Activated B cell treated with CpG ODN at 0.5 μM for 24 hours (primary cell): Measurements from ENCODE around the gene PI4KA. TPM values are rescaled to one million over a fixed set of nuclear protein-coding genes. Genes with fewer than 3 reads are reported as not detected.
"Not testable (repeated sequence)": the region's sequence is repeated elsewhere in the genome, so short reads cannot be mapped to it uniquely, and the experiment has no call there.

ENCODE experiments used
- ATAC-seq: fragments of 200-7000 bp; cut with Tn5 transposase; one replicate; pipeline ENCODE4 v1.10.0; 2021; ENCODE audit warnings: low read depth, mild to moderate bottlenecking, moderate library complexity
- CTCF ChIA-PET: fragments of 350-600 bp; sonication (Branson Sonifier 250); formaldehyde crosslinking; loops from one replicate; lab custom pipeline; 2021; ENCODE audit warnings: antibody characterized with exemption; lab: Charles Lee
- POLR2A ChIA-PET: fragments of 350-600 bp; sonication (Branson Sonifier 250); formaldehyde crosslinking; loops from one replicate; lab custom pipeline; 2021; ENCODE audit warnings: antibody characterized with exemption; lab: Charles Lee
- DNase-seq: peaks from one replicate; pipeline ENCODE4 v3.0.0; 2022
- H3K27ac Mint-ChIP-seq: one replicate; pipeline ENCODE4 v1.8.0; 2020; ENCODE audit warnings: mixed read lengths
- H3K27me3 Mint-ChIP-seq: one replicate; pipeline ENCODE4 v1.8.0; 2021; ENCODE audit warnings: mixed read lengths
- H3K36me3 Mint-ChIP-seq: one replicate; pipeline ENCODE4 v1.8.0; 2021; ENCODE audit warnings: low read depth, mixed read lengths
- H3K4me1 Mint-ChIP-seq: one replicate; pipeline ENCODE4 v1.8.0; 2021; ENCODE audit warnings: mixed read lengths
- H3K4me3 Mint-ChIP-seq: one replicate; pipeline ENCODE4 v1.8.0; 2020; ENCODE audit warnings: mild to moderate bottlenecking, mixed read lengths
- H3K9me3 Mint-ChIP-seq: one replicate; pipeline ENCODE4 v1.8.0; 2020; ENCODE audit warnings: mixed read lengths
- intact Hi-C: fragments of 100-400 bp; cut with micrococcal nuclease; formaldehyde crosslinking; loops from one replicate; pipeline ENCODE4 v1.15.1; 2024
- total RNA-seq: library from RNA; stranded (reverse); gene quantifications from 2 replicates; pipeline ENCODE4 v1.2.3, GENCODE V29; 2022
- TF ChIP-seq, protein P1 (sequence below): fragments of 200-600 bp; IDR thresholded peaks from one replicate; pipeline ENCODE4 v1.8.0; 2022; ENCODE audit warnings: antibody characterized with exemption, mild to moderate bottlenecking

The PI4KA gene
- total RNA-seq, 1 donor from 2014 or later: 114 TPM

DNA sequence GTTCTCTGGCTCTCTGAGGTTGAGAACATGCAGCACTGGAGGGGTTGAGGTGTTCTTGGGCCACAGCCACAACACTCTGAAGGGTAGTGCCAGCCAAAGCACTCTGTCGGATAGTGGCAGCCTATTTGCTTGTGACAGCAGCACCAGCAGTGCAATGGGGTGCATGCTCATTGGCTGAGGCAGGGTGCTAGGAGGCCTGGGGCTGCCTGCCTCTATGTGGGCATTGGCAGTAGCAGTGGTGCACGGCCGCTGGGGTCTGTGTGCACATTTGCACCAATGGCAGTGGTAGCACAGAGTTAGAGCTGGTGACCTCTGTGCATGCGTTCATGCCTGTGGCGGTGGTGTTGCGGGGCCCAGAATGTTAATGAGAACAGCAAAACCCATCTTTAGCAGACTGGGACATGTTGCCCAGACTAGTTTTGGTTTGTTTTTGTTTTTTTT lies 25.4 kb downstream of the PI4KA start:
- Mint-ChIP-seq H3K36me3 (peaks cover 65% of the 10 kb centered on the region), H3K4me1 (peaks cover 8% of the 10 kb centered on the region), H3K27ac (no peak overlapping the region), H3K9me3 (no peaks in the 10 kb centered on the region), H3K27me3 (no peaks in the 10 kb centered on the region), H3K4me3 (no peak overlapping the region)
- intact Hi-C loops: no loop called here
- DNase-seq (no peak), ATAC-seq (no peak)
- CTCF ChIA-PET: no interaction called here
- POLR2A ChIA-PET: no interaction called here
- TF ChIP-seq, protein P1, sequence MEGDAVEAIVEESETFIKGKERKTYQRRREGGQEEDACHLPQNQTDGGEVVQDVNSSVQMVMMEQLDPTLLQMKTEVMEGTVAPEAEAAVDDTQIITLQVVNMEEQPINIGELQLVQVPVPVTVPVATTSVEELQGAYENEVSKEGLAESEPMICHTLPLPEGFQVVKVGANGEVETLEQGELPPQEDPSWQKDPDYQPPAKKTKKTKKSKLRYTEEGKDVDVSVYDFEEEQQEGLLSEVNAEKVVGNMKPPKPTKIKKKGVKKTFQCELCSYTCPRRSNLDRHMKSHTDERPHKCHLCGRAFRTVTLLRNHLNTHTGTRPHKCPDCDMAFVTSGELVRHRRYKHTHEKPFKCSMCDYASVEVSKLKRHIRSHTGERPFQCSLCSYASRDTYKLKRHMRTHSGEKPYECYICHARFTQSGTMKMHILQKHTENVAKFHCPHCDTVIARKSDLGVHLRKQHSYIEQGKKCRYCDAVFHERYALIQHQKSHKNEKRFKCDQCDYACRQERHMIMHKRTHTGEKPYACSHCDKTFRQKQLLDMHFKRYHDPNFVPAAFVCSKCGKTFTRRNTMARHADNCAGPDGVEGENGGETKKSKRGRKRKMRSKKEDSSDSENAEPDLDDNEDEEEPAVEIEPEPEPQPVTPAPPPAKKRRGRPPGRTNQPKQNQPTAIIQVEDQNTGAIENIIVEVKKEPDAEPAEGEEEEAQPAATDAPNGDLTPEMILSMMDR: no peak

DNA sequence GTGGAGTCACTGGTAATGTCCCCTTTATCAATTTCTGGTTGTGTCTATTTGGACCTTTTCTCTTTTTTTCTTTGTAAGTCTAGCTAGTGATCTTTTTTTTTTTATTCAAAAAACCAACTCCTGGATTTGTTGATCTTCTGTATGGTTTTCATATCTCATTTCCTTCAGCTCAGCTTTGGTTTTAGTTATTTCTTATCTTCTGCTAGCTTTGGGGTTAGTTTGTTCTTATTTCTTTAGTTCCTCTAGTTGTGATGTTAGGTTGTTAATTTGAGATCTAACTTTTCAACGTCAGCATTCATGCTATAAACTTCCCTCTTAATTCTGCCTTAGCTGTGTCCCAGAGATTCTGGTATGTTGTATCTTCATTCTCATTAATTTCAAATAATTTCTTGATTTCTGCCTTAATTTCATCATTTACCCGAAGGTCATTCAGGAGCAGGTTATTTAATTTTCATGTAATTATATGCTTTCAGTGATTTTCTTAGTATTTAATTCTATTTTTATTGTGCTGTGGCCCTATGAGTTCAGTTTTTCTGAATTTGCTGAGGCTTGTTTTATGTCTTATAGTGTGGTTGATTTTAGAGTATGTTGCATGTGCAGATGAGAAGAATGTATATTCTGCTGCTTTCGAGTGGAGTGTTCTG lies 29.0 kb downstream of the PI4KA start:
- TF ChIP-seq, protein P1: no peak
- ChIA-PET CTCF (no interaction called here), POLR2A (no interaction called here)
- DNase-seq: no peak
- H3K27me3 Mint-ChIP-seq: no peaks in the 10 kb centered on the region
- no peak for ATAC-seq
- H3K36me3 Mint-ChIP-seq: peaks cover 84% of the 10 kb centered on the region
- H3K4me3 Mint-ChIP-seq: no peak overlapping the region
- intact Hi-C loops: no loop called here
- no peaks in the 10 kb centered on the region for H3K4me1 Mint-ChIP-seq
- H3K9me3 Mint-ChIP-seq: no peaks in the 10 kb centered on the region
- H3K27ac Mint-ChIP-seq: no peak overlapping the region

DNA sequence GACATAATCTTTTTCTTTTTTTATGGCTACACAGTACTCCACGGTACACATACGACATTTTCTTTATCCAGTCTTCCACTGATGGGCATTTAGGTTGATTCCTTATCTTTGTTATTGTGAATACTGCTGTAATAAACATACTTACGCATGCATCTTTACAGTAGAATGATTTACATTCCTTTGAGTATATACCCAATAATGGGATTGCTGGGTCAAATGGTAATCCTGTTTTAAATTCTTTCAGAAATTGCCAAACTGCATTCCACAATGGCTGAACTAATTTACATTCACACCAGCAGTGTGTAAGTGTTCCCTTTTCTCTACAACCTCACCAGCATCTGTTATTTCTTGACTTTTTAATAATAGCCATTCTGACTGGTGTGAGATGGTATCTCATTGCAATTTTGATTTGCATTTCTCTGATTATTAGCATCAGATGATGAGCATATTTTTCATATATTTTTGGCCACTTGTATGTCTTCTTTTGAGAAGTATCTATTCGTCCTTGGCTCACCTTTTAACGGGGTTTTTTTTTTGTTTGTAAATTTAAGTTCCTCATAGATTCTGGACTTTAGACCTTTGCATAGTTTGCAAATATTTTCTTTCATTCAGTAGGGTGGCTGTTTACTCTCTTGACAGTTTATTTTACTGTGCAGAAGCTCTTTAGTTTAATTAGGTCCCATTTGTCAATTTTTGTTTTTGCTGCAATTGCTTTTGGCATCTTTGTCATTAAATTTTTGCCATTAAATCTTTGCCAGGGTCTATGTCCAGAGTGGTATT lies 32.0 kb downstream of the PI4KA start:
- H3K4me1 Mint-ChIP-seq, H3K4me3 Mint-ChIP-seq, ATAC-seq, H3K27ac Mint-ChIP-seq, intact Hi-C loops, POLR2A ChIA-PET, CTCF ChIA-PET, H3K27me3 Mint-ChIP-seq, DNase-seq, H3K9me3 Mint-ChIP-seq: not testable (repeated sequence)
- H3K36me3 Mint-ChIP-seq: peaks cover 74% of the 10 kb centered on the region

DNA sequence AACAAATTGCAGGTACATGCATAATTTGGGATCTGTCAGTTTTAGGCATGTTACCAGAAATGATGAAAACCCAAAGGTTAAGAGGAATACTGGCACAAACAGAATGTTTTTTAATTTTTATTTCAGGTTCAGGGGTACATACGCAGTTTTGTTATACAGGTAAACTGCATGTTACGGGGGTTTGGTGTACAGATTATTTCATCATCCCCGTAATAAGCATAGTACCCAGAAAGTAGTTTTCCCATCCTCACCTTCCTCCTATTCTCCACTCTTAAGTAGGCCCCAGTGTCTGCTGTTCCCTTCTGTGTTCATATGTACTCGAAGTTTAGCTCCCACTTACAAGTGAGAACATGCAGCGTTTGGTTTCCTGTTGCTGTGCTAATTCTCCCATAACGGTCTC lies 33.0 kb downstream of the PI4KA start:
- TF ChIP-seq, protein P1: no peak
- H3K36me3 Mint-ChIP-seq: peaks cover 71% of the 10 kb centered on the region
- CTCF ChIA-PET: no interaction called here
- no peak overlapping the region for H3K4me3 Mint-ChIP-seq
- intact Hi-C loops: no loop called here
- ATAC-seq (no peak), DNase-seq (no peak)
- POLR2A ChIA-PET: no interaction called here
- H3K9me3 Mint-ChIP-seq: no peaks in the 10 kb centered on the region
- H3K4me1 Mint-ChIP-seq: no peaks in the 10 kb centered on the region
- H3K27me3 Mint-ChIP-seq: no peaks in the 10 kb centered on the region
- H3K27ac Mint-ChIP-seq: no peak overlapping the region

DNA sequence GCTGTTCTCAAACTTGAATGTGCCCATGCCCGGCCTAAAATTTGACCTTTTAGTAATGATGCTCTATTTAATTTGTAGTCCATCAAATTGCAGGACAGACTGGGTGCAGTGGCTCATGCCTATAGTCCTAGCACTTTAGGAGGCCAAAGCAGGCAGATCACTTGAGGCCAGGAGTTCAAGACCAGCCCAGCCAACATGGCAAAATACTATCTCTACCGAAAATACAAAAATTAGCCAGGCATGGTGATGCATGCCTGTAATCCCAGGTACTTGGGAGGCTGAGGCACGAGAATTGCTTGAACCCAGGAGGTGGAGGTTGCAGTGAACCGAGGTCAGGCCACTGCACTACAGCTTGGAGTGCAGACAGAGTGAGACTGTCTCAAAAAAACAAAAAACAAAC lies 33.4 kb downstream of the PI4KA start:
- POLR2A ChIA-PET: interaction anchor here (0.6 kb wide), 1 partner anchor 116 kb away, joined by 3 read pairs; no protein-coding TSS in a partner anchor
- CTCF ChIA-PET, H3K4me3 Mint-ChIP-seq, H3K4me1 Mint-ChIP-seq, intact Hi-C loops, H3K27me3 Mint-ChIP-seq, ATAC-seq, H3K27ac Mint-ChIP-seq, DNase-seq, H3K9me3 Mint-ChIP-seq: not testable (repeated sequence)
- peaks cover 70% of the 10 kb centered on the region for H3K36me3 Mint-ChIP-seq

DNA sequence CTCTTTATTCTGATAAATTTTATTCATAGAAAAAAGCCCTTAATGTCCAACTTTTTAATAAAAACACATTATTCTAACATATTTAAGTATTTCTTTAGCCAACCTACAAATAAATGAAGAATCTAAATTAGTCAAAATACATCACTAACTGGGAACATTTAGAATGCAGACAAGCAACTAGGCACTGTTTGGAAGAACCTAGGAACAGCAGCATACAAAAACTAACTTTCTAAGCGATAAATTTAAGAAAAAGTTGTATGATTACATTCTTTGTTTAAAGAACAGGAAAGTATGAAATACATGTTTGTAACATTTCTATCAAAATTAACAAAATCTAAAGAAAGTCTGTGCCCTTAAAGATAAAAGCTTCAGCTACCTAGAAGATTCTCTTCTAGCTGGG lies 35.3 kb downstream of the PI4KA start:
- no peak overlapping the region for H3K4me3 Mint-ChIP-seq
- H3K9me3 Mint-ChIP-seq: no peaks in the 10 kb centered on the region
- ChIA-PET POLR2A (no interaction called here), CTCF (no interaction called here)
- H3K27ac Mint-ChIP-seq: no peak overlapping the region
- H3K27me3 Mint-ChIP-seq: no peaks in the 10 kb centered on the region
- DNase-seq (no peak), ATAC-seq (no peak)
- TF ChIP-seq, protein P1: no peak
- H3K4me1 Mint-ChIP-seq: no peaks in the 10 kb centered on the region
- peaks cover 70% of the 10 kb centered on the region for H3K36me3 Mint-ChIP-seq
- intact Hi-C loops: no loop called here
